WTC11 (cell line): Measurements from ENCODE around the gene CDK7. TPM values are rescaled to one million over a fixed set of nuclear protein-coding genes. Genes with fewer than 3 reads are reported as not detected.

Source experiments
- ATAC-seq: fragments of 200-7000 bp; cut with Tn5 transposase; 2 replicates; pipeline ENCODE4 v1.10.0; 2021; ENCODE audit warnings: mild to moderate bottlenecking, moderate library complexity
- CTCF ChIA-PET: fragments of 300-600 bp; sonication (Branson Sonifier 250); formaldehyde crosslinking; loops from one replicate; lab custom pipeline; 2021; ENCODE audit warnings: antibody characterized with exemption; lab: Charles Lee
- POLR2A ChIA-PET: fragments of 350-600 bp; sonication (Branson Sonifier 250); formaldehyde crosslinking; loops from one replicate; lab custom pipeline; 2021; ENCODE audit warnings: antibody characterized with exemption; lab: Charles Lee
- DNase-seq: peaks from one replicate; pipeline ENCODE4 v3.0.0; 2021; ENCODE audit warnings: low spot score
- H3K27ac Mint-ChIP-seq: 2 replicates; pipeline ENCODE4 v1.8.0; 2021; ENCODE audit warnings: mixed read lengths
- H3K27me3 Mint-ChIP-seq: 2 replicates; pipeline ENCODE4 v1.8.0; 2021; ENCODE audit warnings: low read depth, mild to moderate bottlenecking, moderate library complexity, mixed read lengths
- H3K36me3 Mint-ChIP-seq: 2 replicates; pipeline ENCODE4 v1.8.0; 2021; ENCODE audit warnings: mixed read lengths
- H3K4me1 Mint-ChIP-seq: 2 replicates; pipeline ENCODE4 v1.8.0; 2022; ENCODE audit warnings: mixed read lengths
- H3K4me3 Mint-ChIP-seq: 2 replicates; pipeline ENCODE4 v1.8.0; 2021; ENCODE audit warnings: mild to moderate bottlenecking, moderate library complexity, mixed read lengths
- H3K9me3 Mint-ChIP-seq: 2 replicates; pipeline ENCODE4 v1.8.0; 2021; ENCODE audit warnings: mixed read lengths
- ATF2 ChIP-seq: sonication (generic); formaldehyde crosslinking; IDR thresholded peaks from 2 replicates; pipeline ENCODE4 v1.8.1; 2022; ENCODE audit warnings: low read depth, missing genetic modification reagents, borderline replicate concordance
- ATF3 ChIP-seq: sonication (generic); formaldehyde crosslinking; conservative IDR thresholded peaks from 2 replicates; pipeline ENCODE4 v1.8.1; 2022; ENCODE audit warnings: mild to moderate bottlenecking, missing genetic modification reagents
- CBFB ChIP-seq: sonication (generic); formaldehyde crosslinking; IDR thresholded peaks from 2 replicates; pipeline ENCODE4 v1.8.1; 2022; ENCODE audit warnings: mild to moderate bottlenecking, low read depth, missing genetic modification reagents
- CREM ChIP-seq: sonication (generic); formaldehyde crosslinking; IDR thresholded peaks from 2 replicates; pipeline ENCODE4 v1.8.1; 2022; ENCODE audit warnings: mild to moderate bottlenecking, missing genetic modification reagents, moderate library complexity
- ETV6 ChIP-seq: sonication (generic); formaldehyde crosslinking; IDR thresholded peaks from 2 replicates; pipeline ENCODE4 v1.8.1; 2022; ENCODE audit warnings: mild to moderate bottlenecking, missing genetic modification reagents
- FOXK1 ChIP-seq: sonication (generic); formaldehyde crosslinking; IDR thresholded peaks from 2 replicates; pipeline ENCODE4 v1.8.0; 2022; ENCODE audit warnings: mild to moderate bottlenecking, moderate library complexity, missing genetic modification reagents
- GABPB1 ChIP-seq: sonication (generic); formaldehyde crosslinking; IDR thresholded peaks from 2 replicates; pipeline ENCODE4 v1.8.1; 2023; ENCODE audit warnings: mild to moderate bottlenecking, missing genetic modification reagents
- NFATC4 ChIP-seq: fragments of 250-450 bp; sonication (Bioruptor Pico); IDR thresholded peaks from 2 replicates; pipeline ENCODE4 v1.9.0; 2021; ENCODE audit warnings: mild to moderate bottlenecking
- NR1H2 ChIP-seq: sonication (generic); formaldehyde crosslinking; IDR thresholded peaks from 2 replicates; pipeline ENCODE4 v1.9.0; 2021; ENCODE audit warnings: mild to moderate bottlenecking, moderate library complexity, missing genetic modification reagents
- SOX15 ChIP-seq: fragments of 250-450 bp; sonication (Bioruptor Pico); IDR thresholded peaks from 2 replicates; pipeline ENCODE4 v1.9.0; 2021; ENCODE audit warnings: mild to moderate bottlenecking
- TCF7 ChIP-seq: sonication (generic); formaldehyde crosslinking; IDR thresholded peaks from 2 replicates; pipeline ENCODE4 v1.8.0; 2022; ENCODE audit warnings: mild to moderate bottlenecking, low read depth, missing genetic modification reagents, moderate library complexity
- ZBTB21 ChIP-seq: sonication (generic); formaldehyde crosslinking; IDR thresholded peaks from 2 replicates; pipeline ENCODE4 v1.8.1; 2023; ENCODE audit warnings: mild to moderate bottlenecking, missing genetic modification reagents, borderline replicate concordance
- ZNF138 ChIP-seq: sonication (generic); formaldehyde crosslinking; conservative IDR thresholded peaks from 2 replicates; pipeline ENCODE4 v1.8.1; 2022; ENCODE audit warnings: mild to moderate bottlenecking, moderate library complexity, missing genetic modification reagents
- ZNF219 ChIP-seq: sonication (generic); formaldehyde crosslinking; IDR thresholded peaks from 2 replicates; pipeline ENCODE4 v1.8.0; 2023; ENCODE audit warnings: missing genetic modification reagents, mild to moderate bottlenecking, borderline replicate concordance
- ZNF263 ChIP-seq: sonication (generic); formaldehyde crosslinking; IDR thresholded peaks from 2 replicates; pipeline ENCODE4 v1.8.1; 2022; ENCODE audit warnings: low read depth, mild to moderate bottlenecking, moderate library complexity, missing genetic modification reagents
- ZNF423 ChIP-seq: fragments of 250-450 bp; sonication (Bioruptor Pico); IDR thresholded peaks from 2 replicates; pipeline ENCODE4 v2.1.2; 2022; ENCODE audit warnings: mild to moderate bottlenecking, moderate library complexity
- ZNF512 ChIP-seq: sonication (generic); formaldehyde crosslinking; IDR thresholded peaks from 2 replicates; pipeline ENCODE4 v1.8.1; 2022; ENCODE audit warnings: missing genetic modification reagents, borderline replicate concordance
- ZNF532 ChIP-seq: fragments of 250-450 bp; sonication (Bioruptor Pico); IDR thresholded peaks from 2 replicates; pipeline ENCODE4 v1.9.0; 2021; ENCODE audit warnings: mild to moderate bottlenecking, borderline replicate concordance
- ZNF671 ChIP-seq: fragments of 250-450 bp; sonication (Bioruptor Pico); IDR thresholded peaks from 2 replicates; pipeline ENCODE4 v1.8.0; 2021; ENCODE audit warnings: mild to moderate bottlenecking
- total RNA-seq: library from RNA; stranded (reverse); gene quantifications from 3 replicates; pipeline ENCODE4 v1.2.3, GENCODE V29; 2021
- TF ChIP-seq, protein P1 (sequence below): sonication (generic); formaldehyde crosslinking; IDR thresholded peaks from 2 replicates; pipeline ENCODE4 v1.8.0; 2023; ENCODE audit warnings: missing genetic modification reagents
- TF ChIP-seq, protein P2 (sequence below): sonication (generic); formaldehyde crosslinking; IDR thresholded peaks from 2 replicates; pipeline ENCODE4 v1.8.1; 2022; ENCODE audit warnings: mild to moderate bottlenecking, missing genetic modification reagents, moderate library complexity, borderline replicate concordance
- TF ChIP-seq, protein P3 (sequence below): sonication (generic); formaldehyde crosslinking; IDR thresholded peaks from 2 replicates; pipeline ENCODE4 v1.8.1; 2023; ENCODE audit warnings: mild to moderate bottlenecking, missing genetic modification reagents, moderate library complexity
- TF ChIP-seq, protein P4 (sequence below): sonication (generic); formaldehyde crosslinking; IDR thresholded peaks from 2 replicates; pipeline ENCODE4 v1.8.0; 2022; ENCODE audit warnings: mild to moderate bottlenecking, missing genetic modification reagents

CDK7 gene
- total RNA-seq, 1 experiment from 2014 or later: 62.7 TPM

GRCh38 chr5:69257577-69257976, 22.9 kb downstream of the CDK7 start:
- ATAC-seq (no peak), DNase-seq (no peak)
- Mint-ChIP-seq H3K36me3 (peaks cover 60% of the 10 kb centered on the region), H3K4me1 (no peaks in the 10 kb centered on the region), H3K27ac (peak overlapping the region; percentile 8; the same call in 1 of the 2 replicates), H3K9me3 (no peaks in the 10 kb centered on the region)
- CTCF ChIA-PET: interaction anchor here (3.6 kb wide), 1 partner anchor 8 kb away, joined by 12 read pairs; no protein-coding TSS in a partner anchor
- TF ChIP-seq, protein P1, sequence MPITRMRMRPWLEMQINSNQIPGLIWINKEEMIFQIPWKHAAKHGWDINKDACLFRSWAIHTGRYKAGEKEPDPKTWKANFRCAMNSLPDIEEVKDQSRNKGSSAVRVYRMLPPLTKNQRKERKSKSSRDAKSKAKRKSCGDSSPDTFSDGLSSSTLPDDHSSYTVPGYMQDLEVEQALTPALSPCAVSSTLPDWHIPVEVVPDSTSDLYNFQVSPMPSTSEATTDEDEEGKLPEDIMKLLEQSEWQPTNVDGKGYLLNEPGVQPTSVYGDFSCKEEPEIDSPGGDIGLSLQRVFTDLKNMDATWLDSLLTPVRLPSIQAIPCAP (CRISPR knock-in tag): no peak
- TF ChIP-seq, protein P2, sequence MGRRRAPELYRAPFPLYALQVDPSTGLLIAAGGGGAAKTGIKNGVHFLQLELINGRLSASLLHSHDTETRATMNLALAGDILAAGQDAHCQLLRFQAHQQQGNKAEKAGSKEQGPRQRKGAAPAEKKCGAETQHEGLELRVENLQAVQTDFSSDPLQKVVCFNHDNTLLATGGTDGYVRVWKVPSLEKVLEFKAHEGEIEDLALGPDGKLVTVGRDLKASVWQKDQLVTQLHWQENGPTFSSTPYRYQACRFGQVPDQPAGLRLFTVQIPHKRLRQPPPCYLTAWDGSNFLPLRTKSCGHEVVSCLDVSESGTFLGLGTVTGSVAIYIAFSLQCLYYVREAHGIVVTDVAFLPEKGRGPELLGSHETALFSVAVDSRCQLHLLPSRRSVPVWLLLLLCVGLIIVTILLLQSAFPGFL (CRISPR knock-in tag): no peak
- TF ChIP-seq TCF7 (no peak), ZNF138 (no peak), CBFB (CRISPR knock-in tag) (no peak), ATF3 (CRISPR knock-in tag) (no peak), ZBTB21 (CRISPR knock-in tag) (no peak), FOXK1 (CRISPR knock-in tag) (no peak), ZNF532 (CRISPR knock-in tag) (no peak), NR1H2 (CRISPR knock-in tag) (no peak), NFATC4 (CRISPR knock-in tag) (no peak)
- TF ChIP-seq, protein P3, sequence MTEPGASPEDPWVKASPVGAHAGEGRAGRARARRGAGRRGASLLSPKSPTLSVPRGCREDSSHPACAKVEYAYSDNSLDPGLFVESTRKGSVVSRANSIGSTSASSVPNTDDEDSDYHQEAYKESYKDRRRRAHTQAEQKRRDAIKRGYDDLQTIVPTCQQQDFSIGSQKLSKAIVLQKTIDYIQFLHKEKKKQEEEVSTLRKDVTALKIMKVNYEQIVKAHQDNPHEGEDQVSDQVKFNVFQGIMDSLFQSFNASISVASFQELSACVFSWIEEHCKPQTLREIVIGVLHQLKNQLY: no peak
- TF ChIP-seq, all 79 proteins: peak for 0
- POLR2A ChIA-PET: no interaction called here
- H3K27me3 Mint-ChIP-seq: no peaks in the 10 kb centered on the region
- no peak overlapping the region for H3K4me3 Mint-ChIP-seq

DNA sequence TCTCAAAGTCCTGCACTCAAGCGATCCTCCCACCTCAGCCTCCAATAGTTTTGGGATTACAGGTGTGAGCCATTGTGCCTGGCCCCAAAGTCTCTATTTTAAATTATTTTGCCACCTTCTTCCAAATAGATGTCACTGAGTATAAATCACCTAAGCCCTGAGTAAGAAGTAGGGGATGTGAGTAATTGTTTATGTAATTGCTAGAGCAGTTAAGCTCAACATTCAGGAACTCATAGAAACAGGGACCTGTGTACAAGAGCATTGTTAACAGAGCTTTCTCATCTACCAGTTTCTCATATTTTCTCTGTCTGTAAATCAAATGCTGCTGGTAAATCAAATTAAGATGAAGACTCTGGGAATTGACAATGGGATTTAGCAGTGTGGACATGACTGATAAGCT, 26.3 kb downstream of the CDK7 start:
- peaks cover 67% of the 10 kb centered on the region for H3K36me3 Mint-ChIP-seq
- ChIA-PET POLR2A (no interaction called here), CTCF (interaction anchor here (0.6 kb wide), 1 partner anchor 10 kb away, joined by 3 read pairs; no protein-coding TSS in a partner anchor)
- no peaks in the 10 kb centered on the region for H3K4me1 Mint-ChIP-seq
- ATAC-seq (no peak), DNase-seq (no peak)
- H3K27me3 Mint-ChIP-seq: no peaks in the 10 kb centered on the region
- H3K27ac Mint-ChIP-seq: no peak overlapping the region
- no peaks in the 10 kb centered on the region for H3K9me3 Mint-ChIP-seq
- no peak overlapping the region for H3K4me3 Mint-ChIP-seq
- TF ChIP-seq ATF2 (CRISPR knock-in tag): no peak
- TF ChIP-seq, protein P4, sequence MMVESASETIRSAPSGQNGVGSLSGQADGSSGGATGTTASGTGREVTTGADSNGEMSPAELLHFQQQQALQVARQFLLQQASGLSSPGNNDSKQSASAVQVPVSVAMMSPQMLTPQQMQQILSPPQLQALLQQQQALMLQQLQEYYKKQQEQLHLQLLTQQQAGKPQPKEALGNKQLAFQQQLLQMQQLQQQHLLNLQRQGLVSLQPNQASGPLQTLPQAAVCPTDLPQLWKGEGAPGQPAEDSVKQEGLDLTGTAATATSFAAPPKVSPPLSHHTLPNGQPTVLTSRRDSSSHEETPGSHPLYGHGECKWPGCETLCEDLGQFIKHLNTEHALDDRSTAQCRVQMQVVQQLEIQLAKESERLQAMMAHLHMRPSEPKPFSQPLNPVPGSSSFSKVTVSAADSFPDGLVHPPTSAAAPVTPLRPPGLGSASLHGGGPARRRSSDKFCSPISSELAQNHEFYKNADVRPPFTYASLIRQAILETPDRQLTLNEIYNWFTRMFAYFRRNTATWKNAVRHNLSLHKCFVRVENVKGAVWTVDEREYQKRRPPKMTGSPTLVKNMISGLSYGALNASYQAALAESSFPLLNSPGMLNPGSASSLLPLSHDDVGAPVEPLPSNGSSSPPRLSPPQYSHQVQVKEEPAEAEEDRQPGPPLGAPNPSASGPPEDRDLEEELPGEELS (CRISPR knock-in tag): no peak
- no peak for TF ChIP-seq SOX15
- TF ChIP-seq ZNF512 (CRISPR knock-in tag): no peak
- TF ChIP-seq ZNF423 (CRISPR knock-in tag): no peak
- TF ChIP-seq ZNF219 (CRISPR knock-in tag): no peak
- TF ChIP-seq ZNF671 (CRISPR knock-in tag): no peak
- TF ChIP-seq ZNF263: no peak
- no peak for TF ChIP-seq ATF3 (CRISPR knock-in tag)
- TF ChIP-seq CREM (CRISPR knock-in tag): no peak
- TF ChIP-seq FOXK1 (CRISPR knock-in tag): no peak
- no peak for TF ChIP-seq ETV6 (CRISPR knock-in tag)
- TF ChIP-seq GABPB1: no peak
